Kidney (tissue), 14 donors: ENCODE measurements around the gene CHMP6. TPM values are rescaled to one million over a fixed set of nuclear protein-coding genes. Genes with fewer than 3 reads are reported as not detected.
"Not testable (repeated sequence)": the region's sequence is repeated elsewhere in the genome, so short reads cannot be mapped to it uniquely, and the experiment has no call there.

Source experiments
- DNase-seq, 5 donors: peaks; one replicate each; pipeline ENCODE4 v3.0.0-alpha.2; 2013 to 2020
- FAIRE-seq: peaks from 2 replicates; lab custom pipeline; 2012; peaks lifted over from hg19 to GRCh38; lab: Jason Lieb, UNC
- H3K27ac ChIP-seq, 2 donors: one replicate each; pipeline ENCODE4 v1.7.0; 2013; ENCODE audit warnings: low read depth in 2 of 2, low read length in 2 of 2, inconsistent platforms in 1 of 2
- H3K27me3 ChIP-seq: one replicate; pipeline ENCODE4 v1.7.1; 2013; ENCODE audit warnings: low read length, inconsistent platforms; ENCODE audit not compliant: control insufficient read depth, insufficient read depth
- H3K36me3 ChIP-seq, 3 donors: one replicate each; pipeline versions ENCODE4 v1.7.0 to v1.7.1; 2013; ENCODE audit warnings: low read length in 3 of 3, control low read depth in 1 of 3, inconsistent platforms in 1 of 3; ENCODE audit not compliant: insufficient read depth in 3 of 3, control insufficient read depth in 2 of 3
- H3K4me1 ChIP-seq, 3 donors: one replicate each; pipeline versions ENCODE4 v1.7.0 to v1.7.1; 2013; ENCODE audit warnings: low read length in 3 of 3, inconsistent platforms in 1 of 3, low read depth in 1 of 3; ENCODE audit not compliant: control insufficient read depth in 2 of 3, insufficient read depth in 2 of 3
- H3K4me3 ChIP-seq, 3 donors: one replicate each; pipeline versions ENCODE4 v1.7.0 to v1.8.1; 2013; ENCODE audit warnings: low read length in 3 of 3, control low read depth in 1 of 3, inconsistent platforms in 1 of 3
- H3K9ac ChIP-seq, 3 donors: one replicate each; pipeline versions ENCODE4 v1.7.0 to v1.7.1; 2013; ENCODE audit warnings: low read length in 3 of 3, control low read depth in 1 of 3, inconsistent platforms in 1 of 3
- H3K9me3 ChIP-seq, 3 donors: one replicate each; pipeline versions ENCODE4 v1.7.0 to v1.7.1; 2013; ENCODE audit warnings: low read length in 3 of 3, control low read depth in 1 of 3, inconsistent platforms in 1 of 3; ENCODE audit not compliant: control insufficient read depth in 2 of 3, insufficient read depth in 1 of 3
- CTCF ChIP-seq: IDR thresholded peaks from 3 replicates; pipeline ENCODE4 v1.5.1; 2012; ENCODE audit warnings: mild to moderate bottlenecking, moderate library complexity, borderline replicate concordance; ENCODE audit not compliant: insufficient read depth; ENCODE audit errors: extremely low read depth
- intact Hi-C: fragments of 100-400 bp; cut with DNase I; formaldehyde crosslinking; loops from one replicate; pipeline ENCODE4 v1.11.1; 2022
- polyA plus RNA-seq: library from polyadenylated mRNA; stranded (reverse); fragments of 350-450 nt; fragmentation: Illumina TruSeq; extraction: RNeasy Lipid Tissue Mini Kit (QIAGEN cat#74804); gene quantifications from one replicate; pipeline ENCODE4 v1.2.3, GENCODE V29; 2014; ENCODE audit warnings: low read depth, low replicate concordance; ENCODE audit not compliant: insufficient read depth
- total RNA-seq: library from RNA; stranded (reverse); fragmentation: NEBNext Ultra II Directional; extraction: Animal tissue kit (Norgen Biotek cat#: 25700); gene quantifications from one replicate; pipeline ENCODE4 v1.2.1, GENCODE V29; 2021
- donor health status: control.
- donor health status: control.
- donor health status: control.
- donor health status: control.
- donor health status: control.
- donor health status: DM: yes; HTN: yes; CAD: no.
- donor health status: Normal renal cell carcinoma (clear cell type).

CHMP6 gene
- total and polyA plus RNA-seq, 2 donors from 2014 or later = 28.0 to 34.1 TPM

- H3K9ac ChIP-seq = peak overlapping the region in 1 of 3 donors; percentile 51
- intact Hi-C loops = no loop called here
- peaks cover 0 to 4% (median 0%) of the 10 kb centered on the region in 3 donors for H3K36me3 ChIP-seq
- H3K27ac ChIP-seq = no peak overlapping the region
- no peaks in the 10 kb centered on the region for H3K27me3 ChIP-seq
- H3K9me3 ChIP-seq = no peaks in the 10 kb centered on the region
- peaks cover 0 to 35% (median 10%) of the 10 kb centered on the region in 3 donors for H3K4me1 ChIP-seq
- no peak for FAIRE-seq
- H3K4me3 ChIP-seq = peak overlapping the region in 1 of 3 donors; percentile 32
- DNase-seq = peak; percentile 58 to 81 (median 74)
- no peak for TF ChIP-seq CTCF
Measured at GRCh38 chr17:81027591-81028505, 36.2 kb downstream of the CHMP6 start.

GRCh38 chr17:81028506-81028858 is 36.8 kb downstream of the CHMP6 start:
- Histone ChIP-seq H3K27ac (no peak overlapping the region), H3K4me1 (peaks cover 0 to 38% (median 10%) of the 10 kb centered on the region in 3 donors), H3K27me3 (no peaks in the 10 kb centered on the region), H3K4me3 (no peak overlapping the region), H3K9ac (peak overlapping the region in 1 of 3 donors; percentile 51), H3K9me3 (no peaks in the 10 kb centered on the region), H3K36me3 (peaks cover 0 to 4% (median 0%) of the 10 kb centered on the region in 3 donors)
- peak in 2 of 5 donors; percentile 58 to 67 for DNase-seq
- no peak for FAIRE-seq
- TF ChIP-seq CTCF = no peak
- intact Hi-C loops = no loop called here

DNA sequence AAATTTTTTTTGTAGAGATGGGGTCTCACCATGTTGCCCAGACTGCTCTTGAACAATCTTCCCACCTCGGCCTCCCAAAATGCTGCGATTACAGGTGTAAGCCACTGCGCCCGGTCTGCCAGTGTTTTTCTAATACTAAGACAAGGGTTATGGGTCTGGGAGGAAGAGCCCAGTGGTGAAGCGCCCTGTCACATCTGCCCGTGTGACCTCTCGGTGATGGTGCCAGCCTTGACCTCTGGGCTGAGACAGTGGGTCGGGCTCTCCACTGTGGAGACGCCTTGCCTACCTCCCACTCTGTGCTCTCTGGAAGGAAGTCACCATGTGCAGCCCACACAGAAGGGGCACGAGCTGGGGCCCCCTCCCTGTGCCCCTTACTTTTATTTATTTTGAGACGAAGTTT is 38.2 kb downstream of the CHMP6 start:
- no peaks in the 10 kb centered on the region for H3K9me3 ChIP-seq
- H3K4me1 ChIP-seq = peaks cover 0 to 39% (median 10%) of the 10 kb centered on the region in 3 donors
- intact Hi-C loops = no loop called here
- H3K9ac ChIP-seq = no peak overlapping the region
- DNase-seq (peak in 1 of 5 donors; percentile 45), FAIRE-seq (no peak)
- TF ChIP-seq CTCF = no peak
- no peaks in the 10 kb centered on the region for H3K27me3 ChIP-seq
- H3K27ac ChIP-seq = no peak overlapping the region
- peaks cover 0 to 4% (median 0%) of the 10 kb centered on the region in 3 donors for H3K36me3 ChIP-seq
- no peak overlapping the region for H3K4me3 ChIP-seq

DNA sequence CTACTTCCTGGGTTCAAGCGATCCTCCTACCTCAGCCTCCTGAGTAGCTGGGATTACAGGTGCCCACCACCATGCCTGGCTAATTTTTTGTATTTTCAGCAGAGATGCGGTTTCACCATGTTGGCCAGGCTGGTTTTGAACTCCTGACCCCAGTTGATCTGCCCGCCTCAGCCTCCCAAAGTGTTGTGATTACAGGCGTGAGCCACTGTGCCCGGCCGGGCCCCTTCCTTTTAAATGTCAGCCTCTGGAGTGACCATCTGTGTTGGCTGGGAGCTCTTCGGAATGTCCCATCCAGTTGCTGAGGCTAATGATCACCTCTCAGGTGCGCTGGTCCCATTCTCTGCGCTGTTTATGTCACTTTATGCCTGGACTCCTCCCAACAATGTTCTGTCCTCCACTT is 38.7 kb downstream of the CHMP6 start:
- DNase-seq, H3K4me3 ChIP-seq, H3K36me3 ChIP-seq, H3K27me3 ChIP-seq, intact Hi-C loops, FAIRE-seq, H3K27ac ChIP-seq, H3K9me3 ChIP-seq: not testable (repeated sequence)
- Histone ChIP-seq H3K9ac (peak overlapping the region in 1 of 3 donors; percentile 13), H3K4me1 (peaks cover 0 to 39% (median 10%) of the 10 kb centered on the region in 3 donors)
